Stimulated activated naive CD4-positive, alpha-beta T cell treated with Interleukin-2 at 50 U/mL for 16 hours (primary cell): ENCODE measurements around the gene SMAD3.
A peak's percentile ranks its signal among the peaks of the same experiment; 100 is the strongest.
"Not testable (repeated sequence)": the region's sequence is repeated elsewhere in the genome, so short reads cannot be mapped to it uniquely, and the experiment has no call there.

Source experiments
- DNase-seq: peaks from one replicate; lab custom pipeline; 2025; lab: John Stamatoyannopoulos, UW

The SMAD3 gene

DNA sequence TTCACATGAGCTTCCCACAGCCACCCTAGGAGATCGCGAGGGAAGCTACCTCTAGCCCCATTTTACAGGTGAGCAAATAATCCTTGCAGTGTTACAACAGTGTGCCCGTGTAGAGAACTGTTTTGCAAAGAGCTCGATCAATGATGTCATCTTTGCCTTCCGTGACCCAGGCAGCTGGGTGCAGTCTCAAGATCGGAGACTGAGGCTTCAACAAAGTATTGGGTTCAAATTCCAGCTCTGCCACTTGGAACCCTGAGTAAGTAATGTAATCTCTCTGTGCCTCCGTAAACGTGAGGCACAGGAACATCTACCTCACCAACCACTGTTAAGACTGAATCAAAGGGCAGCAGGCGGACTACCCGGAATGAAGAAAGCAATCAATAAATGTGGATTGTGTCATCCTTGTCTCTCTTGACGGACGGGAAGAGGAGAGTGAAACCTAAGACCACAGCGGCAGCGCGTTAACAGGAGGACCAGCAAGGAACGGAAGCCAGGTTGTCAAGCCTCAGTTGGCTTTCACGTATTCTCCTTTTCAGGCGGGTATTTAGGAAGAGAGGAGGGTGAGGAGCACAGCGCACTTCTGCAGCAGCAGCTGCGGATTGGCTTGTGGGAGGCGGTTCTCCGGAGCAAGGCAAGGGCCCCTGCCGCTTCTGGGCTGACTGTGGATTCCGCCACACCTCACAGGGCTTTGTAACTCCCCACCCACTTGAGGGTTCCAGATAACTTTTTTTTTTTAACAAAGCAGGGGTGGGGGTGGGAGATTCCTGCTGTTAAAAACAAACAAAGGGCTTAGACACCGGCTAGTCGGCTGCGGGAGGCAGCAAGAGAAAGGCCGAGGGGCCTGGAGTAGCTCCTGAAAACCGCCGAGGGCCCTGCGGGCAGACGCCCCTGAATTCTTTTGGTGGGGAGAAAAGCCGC, 1.5 kb upstream of the SMAD3 start:
- peak; percentile 26 for DNase-seq

DNA sequence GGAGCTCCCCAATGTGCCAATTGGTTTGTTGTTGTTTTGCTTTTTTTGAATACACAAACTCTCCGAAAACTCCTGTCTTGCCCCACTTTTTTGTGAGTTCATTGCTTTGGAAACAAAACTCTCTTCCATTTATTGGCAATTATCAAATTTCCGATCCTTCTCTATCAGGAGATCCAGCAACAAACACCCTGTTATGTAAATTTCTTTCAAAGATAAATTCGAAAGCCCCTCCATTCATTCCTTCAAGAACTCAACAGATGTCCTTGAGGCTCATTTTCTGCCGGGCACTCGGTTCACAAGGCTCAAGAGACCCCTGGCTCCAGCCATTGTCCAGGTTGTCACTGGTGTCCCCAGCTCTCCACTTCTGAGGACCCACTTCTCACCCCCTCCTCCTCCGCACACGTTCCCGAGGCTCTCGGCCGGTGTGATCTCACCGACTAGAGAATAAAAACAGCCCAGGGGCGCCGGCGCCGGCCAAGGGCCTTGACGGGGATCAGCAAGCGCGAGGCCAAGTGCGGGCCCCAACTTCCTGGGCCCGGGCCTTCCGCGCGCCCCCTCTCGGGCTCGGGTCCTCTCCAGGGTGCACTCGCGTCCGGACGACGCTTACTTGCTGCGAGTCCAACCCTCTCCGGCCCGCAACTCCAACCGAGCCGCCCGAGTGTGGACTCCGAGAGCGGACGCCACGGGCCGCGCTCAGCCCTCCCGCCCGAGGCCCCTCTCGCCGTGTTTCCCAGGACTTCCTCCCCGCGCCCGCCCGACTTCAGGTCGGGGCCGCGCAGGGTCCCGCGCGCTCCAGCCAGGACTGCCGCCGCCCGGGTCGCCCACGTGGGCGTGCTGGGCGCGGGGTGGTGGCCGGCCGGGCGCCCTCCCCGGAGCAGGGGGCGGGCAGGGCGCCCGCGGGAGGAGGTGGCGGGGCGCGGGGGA, 533 bp upstream of the SMAD3 start:
- peak; percentile 40 for DNase-seq

DNA sequence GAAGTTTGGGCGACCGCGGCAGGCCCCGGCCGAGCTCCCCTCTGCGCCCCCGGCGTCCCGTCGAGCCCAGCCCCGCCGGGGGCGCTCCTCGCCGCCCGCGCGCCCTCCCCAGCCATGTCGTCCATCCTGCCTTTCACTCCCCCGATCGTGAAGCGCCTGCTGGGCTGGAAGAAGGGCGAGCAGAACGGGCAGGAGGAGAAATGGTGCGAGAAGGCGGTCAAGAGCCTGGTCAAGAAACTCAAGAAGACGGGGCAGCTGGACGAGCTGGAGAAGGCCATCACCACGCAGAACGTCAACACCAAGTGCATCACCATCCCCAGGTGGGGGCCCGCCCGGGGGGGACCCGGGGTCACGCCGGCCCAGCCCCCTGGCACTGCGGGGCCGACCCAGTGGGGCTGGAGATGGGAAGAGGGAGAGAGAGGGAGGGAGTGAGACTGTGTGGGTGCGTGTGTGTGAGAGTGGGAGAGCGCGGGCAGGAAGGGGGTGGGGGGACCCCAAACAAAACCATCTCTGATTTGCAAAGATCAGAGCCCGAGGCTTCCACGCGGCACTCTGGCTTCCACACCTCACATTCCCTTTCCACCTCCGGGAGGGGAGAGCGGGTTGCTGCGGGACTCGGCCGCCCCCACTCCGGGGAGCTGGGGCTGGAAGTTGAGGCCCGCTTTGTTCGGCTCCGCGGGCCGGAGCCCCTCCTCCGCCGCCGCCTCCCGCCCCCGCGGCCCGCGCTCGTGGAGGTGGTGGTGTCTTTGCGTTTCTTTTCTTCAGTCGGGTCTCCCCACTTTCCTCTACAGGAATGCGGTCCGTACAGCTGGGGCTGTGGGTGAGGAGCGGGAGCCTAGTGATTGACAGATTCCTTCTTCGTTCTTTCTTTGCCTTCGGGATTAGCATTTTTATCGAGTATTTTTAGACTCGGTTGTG, 898 bp downstream of the SMAD3 start:
- peak; percentile 25 for DNase-seq

DNA sequence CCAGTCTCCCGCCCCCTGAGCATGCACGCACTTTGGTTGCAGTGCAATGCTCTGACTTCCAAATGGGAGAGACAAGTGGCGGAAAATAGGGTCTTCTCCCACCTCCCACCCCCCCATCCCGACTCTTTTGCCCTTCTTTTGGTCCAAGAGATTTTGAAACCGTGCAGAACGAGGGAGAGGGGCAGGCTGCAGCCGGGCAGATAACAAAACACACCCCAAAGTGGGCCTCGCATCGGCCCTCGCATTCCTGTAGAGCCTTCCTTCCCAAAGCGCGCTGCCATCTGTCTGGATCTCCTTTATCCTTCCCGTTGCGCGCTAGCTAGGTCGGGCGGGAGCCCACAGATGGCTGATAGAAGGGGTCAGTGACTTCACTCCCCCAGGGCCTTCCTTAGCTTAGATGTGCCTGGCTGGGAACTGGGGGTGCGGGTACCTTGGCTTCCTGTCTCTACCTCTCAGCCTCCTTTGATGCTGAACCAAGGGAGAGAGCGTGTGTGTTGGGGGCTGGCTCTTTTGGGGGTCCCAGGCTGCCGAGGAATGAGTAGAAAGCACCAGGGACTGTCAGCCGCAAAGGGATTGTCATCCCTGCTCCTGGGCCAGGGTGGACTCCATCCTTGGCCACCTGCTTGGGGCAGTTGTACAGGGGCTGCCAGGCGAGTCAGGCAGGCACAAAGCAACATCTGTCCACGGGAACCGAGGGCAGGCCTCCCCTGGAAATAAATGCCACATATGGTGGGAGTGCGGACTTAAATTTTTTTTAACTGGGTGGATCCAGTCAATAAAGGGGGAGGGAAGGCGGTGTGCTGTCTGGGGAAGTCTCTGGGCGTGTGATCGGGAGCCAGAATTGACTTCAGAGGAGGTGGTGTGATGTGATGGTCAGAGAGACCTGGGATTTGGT, 1.8 kb downstream of the SMAD3 start:
- no peak for DNase-seq

DNA sequence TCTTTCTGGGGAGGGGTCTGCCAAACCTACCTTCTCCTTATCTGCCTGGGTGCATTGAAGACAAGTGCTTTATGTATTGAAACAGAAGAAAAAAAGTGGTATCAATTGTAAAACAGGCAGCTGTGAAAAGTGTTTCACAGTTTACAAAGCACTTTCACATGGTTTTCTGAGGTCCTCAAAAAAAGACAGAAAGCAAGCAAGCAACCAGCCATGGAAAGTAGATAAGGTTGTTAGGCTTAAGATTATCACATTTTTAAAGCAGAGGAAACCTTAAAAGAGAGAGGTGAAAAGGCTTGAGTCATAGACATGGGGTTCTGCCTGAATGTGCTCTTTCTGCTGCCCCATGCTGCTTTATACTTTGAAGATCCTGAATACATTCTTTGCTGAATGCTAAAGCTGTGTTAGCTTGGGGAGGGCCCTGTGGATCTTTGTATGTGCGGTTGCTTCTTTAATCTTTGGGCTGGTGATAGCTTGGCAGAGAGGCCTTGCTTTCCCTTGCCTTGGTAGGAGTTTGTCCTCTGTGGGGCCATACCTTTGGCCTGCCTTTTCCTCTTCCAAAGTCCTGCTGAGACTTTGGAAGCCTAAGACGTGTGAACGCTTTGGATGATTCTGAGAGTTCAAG, 2.6 kb downstream of the SMAD3 start:
- no peak for DNase-seq

DNA sequence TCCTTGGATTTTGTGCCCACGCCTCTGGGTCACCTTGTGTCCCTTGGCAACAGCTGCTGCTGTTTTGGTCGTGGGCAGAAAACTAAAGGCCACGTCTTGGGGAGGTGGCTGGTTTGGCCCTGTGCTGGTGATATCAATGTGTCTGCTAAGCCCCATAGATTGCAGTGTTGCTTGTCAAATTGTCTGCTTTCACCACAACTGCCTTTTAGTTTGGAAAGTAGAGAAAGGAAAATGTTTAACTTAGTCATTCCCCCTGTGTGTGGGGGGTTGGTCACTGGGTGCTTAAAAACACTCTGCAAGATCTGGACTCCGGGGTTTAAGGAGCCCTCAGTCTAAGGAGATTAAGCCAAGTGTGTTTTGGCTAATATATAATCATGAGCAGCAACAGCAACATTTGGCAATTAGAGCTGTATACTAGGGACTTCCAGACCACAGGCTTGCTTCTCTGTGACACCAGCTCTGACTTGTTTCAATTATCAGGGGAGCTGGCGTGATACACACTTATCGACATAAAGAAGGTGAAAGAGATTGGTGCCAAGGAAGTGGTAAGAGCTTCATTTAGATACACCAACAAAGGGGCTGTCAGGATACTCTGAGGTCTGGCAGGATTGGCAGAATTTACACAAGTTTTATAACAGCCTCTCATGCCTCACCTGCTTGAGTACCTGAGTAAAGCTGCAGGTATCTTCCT, 3.5 kb downstream of the SMAD3 start:
- DNase-seq = no peak

DNA sequence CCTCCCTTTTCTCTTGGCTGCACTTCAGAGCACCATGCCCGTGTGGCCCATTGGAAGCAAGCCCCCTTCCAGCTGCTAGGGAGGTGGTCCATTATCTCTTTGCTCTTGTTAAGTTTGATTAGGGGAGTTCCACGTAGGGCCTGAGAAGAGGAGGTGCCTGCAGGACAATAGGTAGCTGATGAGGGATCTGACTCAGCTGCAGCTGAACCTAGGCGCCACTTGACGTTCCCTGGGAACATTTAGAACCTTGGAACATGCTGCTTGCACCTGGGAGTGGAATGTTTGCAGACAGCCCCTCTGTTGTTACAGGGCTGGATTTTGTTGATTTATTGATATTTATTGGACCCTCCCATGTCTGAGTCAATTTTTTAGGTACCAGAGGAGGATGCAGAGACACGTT, 4.7 kb downstream of the SMAD3 start:
- no peak for DNase-seq

DNA sequence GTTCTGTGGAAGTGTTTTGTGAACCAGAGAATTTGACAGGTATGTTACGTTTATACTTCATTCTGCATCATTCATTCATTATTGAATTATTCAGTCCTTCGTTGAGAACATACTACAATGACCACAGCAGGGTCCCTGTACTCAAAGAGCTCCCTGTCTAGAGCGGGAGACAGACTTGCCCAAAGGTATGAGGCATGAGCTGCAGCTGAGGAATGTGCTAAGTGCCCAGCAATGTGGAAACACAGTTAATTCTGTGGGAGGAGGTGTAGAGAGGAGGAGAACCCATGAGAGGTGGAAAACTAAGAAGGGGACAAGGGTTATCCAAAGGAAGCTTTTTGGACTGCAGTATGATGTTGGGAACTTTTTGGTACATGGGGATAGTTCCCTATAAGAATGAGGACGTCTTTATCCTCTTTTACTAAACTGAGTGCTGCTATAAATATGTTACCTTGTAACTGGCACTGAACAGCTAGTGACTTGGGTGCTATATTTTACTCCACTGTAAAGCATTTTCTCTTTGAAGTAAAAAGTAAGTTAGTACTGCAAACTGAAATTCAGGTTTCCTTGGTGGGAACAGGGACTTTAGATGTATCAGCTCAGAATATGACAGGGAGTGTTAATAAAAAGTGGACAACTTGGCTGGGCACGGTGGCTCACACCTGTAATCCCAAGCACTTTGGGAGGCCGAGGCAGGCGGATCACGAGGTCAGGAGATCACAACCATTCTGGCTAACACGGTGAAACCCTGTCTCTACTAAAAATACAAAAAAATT, 5.7 kb downstream of the SMAD3 start:
- no peak for DNase-seq

DNA sequence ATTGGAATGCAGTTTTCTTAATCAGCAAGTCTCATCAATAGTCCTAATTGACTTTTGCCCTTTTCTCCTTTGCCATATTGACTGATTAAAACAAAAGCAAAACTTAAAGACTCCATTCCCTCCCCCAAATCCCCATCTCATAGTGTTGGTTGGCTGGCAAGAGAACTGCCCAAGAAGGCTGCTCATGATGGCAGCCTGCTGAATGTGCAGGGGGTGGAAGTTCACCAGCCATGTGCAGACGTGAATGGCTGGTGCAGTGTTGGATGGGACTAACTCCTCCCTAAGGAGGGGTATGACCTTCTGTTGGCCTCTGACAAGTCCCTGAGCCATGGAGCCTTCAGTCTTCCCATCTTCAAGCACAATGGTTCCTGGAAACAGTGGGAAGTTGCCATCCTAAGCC, 7.0 kb downstream of the SMAD3 start:
- no peak for DNase-seq

DNA sequence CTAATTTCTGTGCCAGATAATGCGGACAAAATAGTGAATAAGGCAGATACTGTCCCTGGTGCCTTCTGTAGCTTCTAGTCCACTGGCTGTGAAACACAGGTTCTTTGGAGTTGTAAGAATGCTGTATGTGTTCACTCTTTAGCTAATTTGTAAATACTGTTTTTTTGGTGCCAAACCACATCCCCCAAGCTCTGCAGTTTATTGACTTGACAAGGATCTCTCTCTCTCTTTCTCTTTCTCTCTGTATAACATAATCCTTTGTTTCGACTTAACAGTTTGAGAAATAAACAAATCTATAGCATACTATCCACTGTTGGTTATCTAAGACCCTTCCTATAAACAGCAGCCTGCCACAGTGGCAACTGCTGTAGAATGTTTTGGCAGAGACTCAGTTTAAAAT, 7.6 kb downstream of the SMAD3 start:
- DNase-seq = no peak

DNA sequence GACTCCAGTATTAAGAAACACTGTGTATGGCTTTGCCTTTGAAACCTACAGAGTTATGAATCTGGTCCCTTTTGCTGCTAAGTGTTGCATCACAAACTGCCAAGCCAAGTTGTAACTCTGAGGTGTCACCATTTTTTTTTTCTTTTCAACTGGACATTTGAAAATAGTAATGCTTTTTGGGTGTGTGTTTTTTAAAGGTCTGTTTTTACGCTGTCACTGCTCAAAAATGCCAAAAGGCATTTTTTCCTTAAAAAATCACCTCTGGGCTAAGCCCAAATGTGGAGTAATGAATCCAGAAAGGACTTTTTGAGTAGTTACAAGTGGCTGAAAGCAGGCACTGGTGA, 9.5 kb downstream of the SMAD3 start:
- DNase-seq = no peak

DNA sequence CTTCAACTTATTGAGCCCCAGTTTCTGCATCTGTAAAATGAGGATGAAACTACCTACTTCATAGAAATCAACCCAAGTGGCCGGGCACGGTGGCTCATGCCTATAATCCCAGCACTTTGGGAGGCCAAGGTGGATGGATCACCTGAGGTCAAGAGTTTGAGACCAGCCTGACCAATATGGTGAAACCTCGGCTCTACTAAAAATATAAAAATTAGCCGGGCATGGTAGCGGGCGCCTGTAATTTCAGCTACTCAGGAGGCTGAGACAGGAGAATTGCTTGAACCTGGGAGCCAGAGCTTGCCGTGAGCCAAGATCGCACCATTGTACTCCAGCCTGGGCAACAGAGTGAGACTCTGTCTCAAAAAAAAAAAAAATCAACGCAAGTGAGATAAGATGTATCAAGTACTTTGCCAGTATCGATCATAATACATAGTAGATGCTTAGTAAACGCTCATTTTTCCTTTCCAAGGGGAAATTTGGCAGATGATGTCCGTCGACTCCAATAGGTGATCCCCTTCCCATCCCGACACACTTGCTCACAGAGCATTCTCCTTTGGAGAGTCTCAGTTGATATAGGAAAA, 10.2 kb downstream of the SMAD3 start:
- not testable (repeated sequence) for DNase-seq

DNA sequence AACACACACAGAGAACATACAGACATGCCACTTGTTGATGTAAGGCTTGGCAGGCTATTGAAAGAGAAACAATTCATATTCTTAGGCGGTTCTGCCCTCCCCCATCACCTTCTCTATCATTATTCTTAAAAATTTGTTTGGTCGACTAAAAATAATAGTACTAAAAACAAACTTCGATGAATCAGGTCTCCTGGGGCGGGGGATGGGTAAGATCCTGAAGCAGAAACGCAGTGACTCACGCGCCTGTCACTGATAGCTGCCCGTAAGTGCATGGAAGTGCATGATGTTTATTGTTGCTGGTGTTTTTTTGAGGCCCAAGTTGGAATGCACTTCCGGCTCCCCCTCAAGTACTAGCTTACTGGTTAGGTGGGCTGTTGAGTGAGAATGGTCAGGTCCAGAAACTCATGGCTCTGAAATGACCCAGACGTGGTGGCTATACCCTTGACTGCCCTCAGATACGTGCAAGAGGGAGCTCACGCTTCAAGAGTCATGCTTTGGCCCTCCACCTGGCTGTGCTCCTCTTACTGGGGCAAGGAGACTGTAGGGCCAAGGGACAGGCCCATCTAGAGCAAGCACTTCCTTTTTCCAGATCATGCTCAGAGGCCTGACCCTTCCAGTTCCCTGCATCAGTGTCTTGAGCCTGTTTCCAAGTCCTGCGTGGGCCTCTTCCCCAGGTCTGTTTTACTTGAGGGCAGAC, 10.9 kb downstream of the SMAD3 start:
- peak; percentile 56 for DNase-seq

DNA sequence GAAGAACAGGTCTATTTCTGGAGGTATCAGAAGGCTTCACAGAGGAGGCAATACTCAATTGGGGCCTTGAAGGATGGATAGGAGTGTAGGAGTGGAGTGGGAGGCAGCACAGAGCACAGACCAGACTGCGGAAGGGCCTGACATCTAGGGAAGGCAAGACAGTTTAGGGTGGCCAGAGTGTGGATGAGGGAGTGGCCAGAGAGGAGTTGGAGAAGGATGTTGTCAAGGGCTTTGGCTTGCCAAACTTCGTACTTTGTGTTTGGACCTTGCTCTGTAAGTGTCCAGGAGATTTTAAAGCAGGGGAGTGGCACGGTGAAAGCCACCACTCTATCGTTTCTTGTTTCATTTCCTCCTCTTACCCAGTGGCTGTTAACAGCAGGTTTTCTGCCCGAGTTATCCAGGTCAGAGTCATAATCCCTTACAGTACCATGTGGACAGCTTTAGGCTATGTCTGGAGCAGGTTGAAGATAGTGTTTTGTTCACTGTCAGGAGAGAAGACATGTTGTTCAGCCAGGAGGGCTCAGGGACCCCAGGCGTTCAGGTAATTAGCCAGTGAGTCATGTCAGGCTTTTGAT, 12.3 kb downstream of the SMAD3 start:
- DNase-seq = no peak

DNA sequence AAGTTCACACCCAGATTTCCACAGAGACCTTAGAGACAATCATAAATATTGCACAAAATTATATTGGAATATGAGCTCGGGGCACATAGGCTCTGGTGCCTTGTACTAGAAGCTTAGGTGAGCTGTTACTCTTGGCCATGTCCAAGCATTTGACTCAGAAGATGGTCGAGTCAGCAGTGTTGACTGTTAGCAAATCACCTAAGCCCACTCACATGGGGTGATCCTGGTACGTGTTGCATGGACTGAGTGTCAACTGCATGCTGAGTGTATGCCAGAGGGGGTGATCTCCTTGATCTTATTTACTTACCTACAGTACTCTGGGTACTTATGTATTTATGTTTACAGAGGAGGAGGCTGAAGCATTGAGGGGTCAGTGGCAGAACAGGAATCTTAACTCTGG, 14.0 kb downstream of the SMAD3 start:
- no peak for DNase-seq

DNA sequence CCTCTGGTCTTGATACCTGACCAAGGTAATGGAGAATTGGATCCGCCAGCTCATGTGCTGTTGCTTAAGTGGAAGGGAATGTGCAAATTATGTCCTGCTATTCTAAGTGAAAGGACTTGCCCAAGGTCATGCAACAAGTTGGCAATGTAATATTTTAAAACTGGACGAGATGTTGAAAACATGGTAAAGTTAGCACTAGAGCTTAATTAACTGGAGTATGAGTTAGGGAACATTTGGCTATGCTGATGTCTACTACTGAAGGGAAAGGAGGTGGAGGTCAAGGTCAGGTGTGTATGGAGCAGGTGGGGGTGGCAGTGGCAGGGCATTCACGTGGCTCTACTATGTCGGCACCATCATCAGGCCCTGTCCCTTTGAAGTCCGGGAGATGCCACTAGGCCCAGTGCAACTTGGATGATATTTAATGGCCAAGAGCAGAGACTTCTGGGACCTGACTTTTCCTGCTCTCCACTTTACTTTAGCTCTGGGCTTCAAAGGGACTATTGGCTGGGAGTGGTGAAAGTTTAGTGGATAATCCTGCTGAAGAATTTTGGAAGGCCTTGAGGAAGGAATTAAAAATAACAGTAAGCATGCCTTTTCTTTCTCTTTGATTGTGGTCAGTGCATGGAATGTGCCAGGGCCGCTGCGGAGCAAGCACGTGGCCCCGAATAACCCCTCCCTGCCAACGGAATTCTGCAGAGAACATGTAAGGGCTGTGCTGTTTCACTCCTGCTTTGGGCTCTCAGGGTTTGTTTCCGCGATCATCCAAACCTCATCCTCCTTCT, 14.9 kb downstream of the SMAD3 start:
- no peak for DNase-seq

DNA sequence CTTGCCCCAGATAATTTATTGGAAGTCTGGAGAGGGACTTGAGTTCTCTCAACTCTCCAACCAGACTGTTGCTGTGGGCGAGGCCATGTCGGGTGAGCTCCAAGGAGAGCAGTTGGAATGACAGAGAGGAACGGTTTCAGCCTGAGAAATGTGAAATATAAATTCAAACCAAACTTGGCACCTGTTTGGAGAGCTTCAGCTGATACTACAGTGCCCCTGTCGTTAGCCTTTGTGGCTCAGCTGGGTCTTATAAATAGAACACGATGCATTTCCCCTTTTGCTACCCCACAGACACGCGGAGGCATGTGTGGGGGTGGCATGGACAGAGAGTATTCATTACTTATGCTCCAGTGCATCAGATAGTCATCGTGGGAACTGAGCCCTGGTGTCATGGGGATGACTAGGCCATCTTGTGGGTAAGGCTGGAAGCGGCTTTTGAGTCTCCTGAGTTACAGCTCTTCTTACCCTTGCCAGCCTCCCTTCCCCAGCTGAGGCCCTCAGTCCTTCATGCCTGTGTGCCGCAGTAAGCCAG, 15.6 kb downstream of the SMAD3 start:
- DNase-seq = peak; percentile 77
